ENCODE results near the gene FAM199X.

The FAM199X gene

DNA sequence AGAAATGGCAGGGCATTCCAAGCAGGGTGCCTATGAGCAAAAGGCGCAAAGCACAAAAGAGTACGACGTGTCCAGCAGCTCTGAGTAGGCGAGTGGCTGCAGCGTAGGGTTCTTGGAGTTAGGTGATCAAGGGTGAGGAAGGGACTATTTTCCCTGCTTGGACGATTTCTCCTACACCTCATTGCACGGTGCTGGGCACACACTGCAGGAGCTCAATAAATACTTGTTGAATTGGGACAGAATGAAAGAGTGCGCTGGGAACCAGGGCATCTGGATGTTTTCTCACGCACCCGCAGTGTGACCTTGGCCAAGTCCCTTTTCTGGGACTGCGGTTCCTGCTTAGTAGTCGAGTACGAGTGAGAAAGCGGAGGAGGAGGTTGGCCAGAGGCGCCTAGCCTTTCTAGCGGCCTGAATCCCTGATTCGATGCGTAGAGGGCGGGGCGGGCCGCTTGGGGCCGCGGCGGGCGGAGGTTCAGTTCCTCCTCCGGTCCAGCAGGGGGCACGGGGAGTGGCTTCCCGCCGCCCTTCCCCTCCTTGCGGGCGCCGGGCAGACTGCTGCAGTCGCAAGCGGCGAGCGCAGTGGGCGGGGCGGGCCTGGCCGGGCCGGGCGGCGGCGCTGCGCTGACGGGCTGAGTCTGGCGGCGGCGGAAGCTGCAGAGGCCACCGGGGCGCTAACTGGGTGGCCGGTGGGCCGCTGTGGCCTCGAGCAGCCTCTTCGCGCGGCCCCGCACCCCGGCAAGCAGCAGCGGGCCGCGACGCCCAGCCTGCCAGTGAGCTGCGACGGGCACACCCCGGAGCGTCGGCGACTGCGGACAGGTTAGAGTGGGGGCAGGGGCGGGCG is at the start of gene FAM199X:
TSS of gene FAM199X (plus strand) at position 560 of the 841 bp plus-strand sequence. CDS start 333 bp downstream, outside the sequence.
- peak; percentile 81 for DNase-seq

DNA sequence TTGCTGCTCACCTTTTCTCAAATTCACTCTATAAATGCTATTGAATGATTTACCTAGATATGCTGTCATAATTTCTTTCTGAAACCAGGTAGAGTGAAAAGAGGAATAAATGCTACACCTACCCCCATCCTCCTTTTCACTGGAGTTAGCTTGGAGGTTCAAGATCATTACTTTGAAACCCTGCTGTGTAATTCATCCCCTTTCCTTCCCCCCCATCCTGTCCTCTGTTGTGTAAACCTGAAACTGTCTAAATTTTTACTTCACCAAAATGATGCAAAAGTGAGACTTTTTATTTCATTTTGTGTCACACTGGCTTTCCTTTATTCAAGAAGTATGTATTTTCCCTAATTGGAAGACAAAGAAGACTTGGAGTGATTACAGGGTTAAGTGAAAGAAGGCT is 48.5 kb upstream of the FAM199X start:
- no peak for DNase-seq

- no peak for DNase-seq
These were observed 47.5 kb upstream of the FAM199X start for GRCh38 chrX:104118765-104119164.

GRCh38 chrX:104122829-104123228 is 43.4 kb upstream of the FAM199X start:
- DNase-seq, result no peak

- no peak for DNase-seq
These were observed 39.4 kb upstream of the FAM199X start for GRCh38 chrX:104126856-104127255.

GRCh38 chrX:104130808-104131207 is 35.4 kb upstream of the FAM199X start:
- DNase-seq, result no peak

GRCh38 chrX:104134583-104135261 is 31.5 kb upstream of the FAM199X start:
- DNase-seq, result no peak

GRCh38 chrX:104135677-104136076 is 30.6 kb upstream of the FAM199X start:
- DNase-seq, result no peak

GRCh38 chrX:104136241-104137019 is 29.8 kb upstream of the FAM199X start:
- peak; percentile 54 for DNase-seq

- DNase-seq, result no peak
These were observed 28.8 kb upstream of the FAM199X start for GRCh38 chrX:104137496-104137895.

DNA sequence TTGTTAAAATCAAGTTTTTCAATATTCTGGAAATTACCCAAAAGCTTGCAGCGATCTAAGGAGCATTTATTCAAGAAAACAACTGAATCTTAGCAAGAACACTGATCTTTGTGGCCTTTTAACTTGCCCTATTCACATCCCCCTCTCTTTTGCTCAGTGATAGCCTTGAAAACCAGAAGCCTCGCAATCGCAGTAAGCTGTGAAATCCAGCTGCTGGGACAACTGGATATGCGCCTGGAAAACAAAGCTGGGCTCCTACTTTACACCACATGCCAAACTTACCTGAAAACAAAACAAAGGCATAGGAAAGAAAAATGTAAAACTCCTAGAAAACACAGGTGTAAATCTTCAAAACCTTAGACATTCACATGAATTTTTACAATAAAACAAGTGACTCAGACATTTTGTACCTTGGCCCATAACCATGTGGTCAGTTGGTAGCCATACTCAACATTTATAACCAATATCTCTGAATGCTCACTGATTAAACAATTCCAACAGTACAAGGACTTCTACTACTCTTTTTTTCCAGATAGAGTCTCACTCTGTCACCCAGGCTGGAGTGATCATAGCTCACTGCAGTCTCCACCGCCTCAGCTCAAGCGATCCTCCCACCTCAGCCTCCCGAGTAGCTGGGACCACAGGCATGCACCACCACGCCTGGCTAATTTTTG is 25.0 kb upstream of the FAM199X start:
- no peak for DNase-seq

DNA sequence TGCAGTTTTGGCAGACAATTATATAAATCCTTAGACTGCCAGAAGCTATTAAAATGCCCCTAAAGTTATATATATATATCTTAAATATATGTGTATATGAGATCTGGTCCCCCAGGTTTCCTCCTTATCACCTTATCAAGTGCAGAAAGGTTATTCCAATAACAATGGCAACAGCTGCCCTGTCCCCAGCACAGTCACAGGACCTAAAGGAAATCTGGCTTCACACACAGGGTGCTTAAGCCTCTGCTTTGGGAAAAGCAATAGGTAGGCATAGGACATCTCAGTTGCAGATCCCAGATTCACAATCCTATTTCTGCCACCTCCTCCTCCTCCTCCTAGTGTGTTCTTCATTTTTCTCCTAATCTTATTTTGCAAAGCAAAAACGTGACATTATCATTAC is 15.2 kb upstream of the FAM199X start:
- no peak for DNase-seq

GRCh38 chrX:104156630-104157529 is 9.4 kb upstream of the FAM199X start, which contains the start of gene SLC25A53:
Gene SLC25A53 (minus strand): TSS chrX:104157009. CDS start chrX:104105257, 51,752 bp downstream.
- peak; percentile 78 for DNase-seq

- no peak for DNase-seq
These were observed 633 bp downstream of the FAM199X start for GRCh38 chrX:104166735-104167436.

GRCh38 chrX:104168127-104168526 is 1.9 kb downstream of the FAM199X start:
- no peak for DNase-seq

DNA sequence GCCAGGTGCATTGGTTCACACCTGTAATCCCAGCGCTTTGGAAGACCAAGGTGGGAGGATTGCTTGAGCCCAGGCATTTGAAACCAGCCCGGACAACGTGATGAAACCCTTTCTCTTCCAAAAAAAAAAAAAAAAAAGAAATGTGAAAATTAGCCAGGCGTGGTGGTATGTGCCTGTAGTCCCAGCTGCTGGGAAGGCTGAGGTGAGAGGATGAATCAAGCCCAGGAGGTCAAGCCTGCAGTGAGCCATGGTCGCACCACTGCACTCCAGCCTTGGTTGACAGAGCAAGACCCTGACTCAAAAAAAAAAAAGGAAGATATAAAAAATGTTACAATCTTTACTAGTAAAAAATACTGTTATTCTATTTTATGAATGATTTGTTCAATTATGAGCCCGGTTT is 5.9 kb downstream of the FAM199X start:
- DNase-seq, result no peak

- no peak for DNase-seq
These were observed 6.5 kb downstream of the FAM199X start for GRCh38 chrX:104172788-104173187.

DNA sequence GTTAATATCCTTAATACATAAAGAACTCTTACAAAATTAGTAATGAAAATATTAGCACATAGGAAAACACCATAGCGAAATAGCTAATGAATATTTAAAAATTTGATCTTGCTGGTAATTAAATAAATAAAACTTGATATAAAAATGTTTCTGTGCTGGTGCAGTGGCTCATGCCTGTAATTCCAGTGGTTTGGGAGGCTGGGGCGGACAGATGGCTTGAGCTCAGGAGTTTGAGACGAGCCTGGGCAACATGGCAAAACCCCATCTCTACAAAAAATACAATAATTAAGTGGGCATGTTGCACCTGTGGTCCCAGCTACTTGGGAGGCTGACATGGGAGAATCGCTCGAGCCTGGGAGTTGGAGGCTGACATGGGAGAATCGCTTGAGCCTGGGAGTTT is 7.6 kb downstream of the FAM199X start:
- no peak for DNase-seq

DNA sequence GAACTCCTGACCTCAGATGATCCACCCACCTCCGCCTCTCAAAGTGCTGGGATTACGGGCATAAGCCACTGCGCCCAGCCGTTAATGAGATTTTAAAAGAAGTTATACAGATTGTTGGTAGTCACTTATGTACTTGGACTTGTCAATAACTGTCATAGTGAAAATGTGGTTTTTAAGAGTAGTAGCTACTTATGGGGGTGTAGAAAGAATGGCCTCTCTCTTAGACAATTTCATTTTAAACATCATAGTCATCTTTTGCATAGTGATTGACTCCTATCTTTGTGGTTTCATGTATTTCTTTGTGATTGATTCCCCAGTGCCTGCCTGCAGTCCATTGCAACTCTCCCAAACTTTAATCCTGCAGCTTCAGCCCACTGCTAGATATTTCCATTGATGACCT is 17.4 kb downstream of the FAM199X start:
- no peak for DNase-seq

DNA sequence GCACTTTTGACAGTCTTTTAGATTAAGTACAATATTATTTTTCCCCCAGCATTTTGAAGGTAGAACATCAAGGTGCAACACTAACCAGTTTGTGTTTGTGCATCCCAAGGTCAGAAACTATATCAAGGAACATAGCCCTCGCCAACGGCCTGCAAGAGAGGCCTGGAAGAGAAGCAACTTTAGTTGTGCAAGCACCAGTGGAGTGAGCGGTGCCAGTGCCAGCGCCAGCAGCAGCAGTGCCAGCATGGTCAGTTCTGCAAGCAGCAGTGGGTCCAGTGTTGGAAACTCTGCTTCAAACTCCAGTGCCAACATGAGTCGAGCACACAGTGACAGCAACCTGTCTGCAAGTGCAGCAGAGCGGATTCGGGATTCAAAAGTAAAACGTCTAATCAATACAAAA is 21.7 kb downstream of the FAM199X start:
- DNase-seq, result no peak

- no peak for DNase-seq
These were observed 23.6 kb downstream of the FAM199X start for GRCh38 chrX:104189837-104190236.
